Naive B cell (primary cell): ENCODE data around the gene SLC39A12. TPM values are rescaled to one million over a fixed set of nuclear protein-coding genes. Genes with fewer than 3 reads are reported as not detected.

Experiments
- ATAC-seq, 2 donors: fragments of 150-1000 bp; cut with Tn5 transposase; 2 replicates each; pipeline ENCODE4 v1.10.0; 2021; ENCODE audit warnings: low read depth in 2 of 2, mild to moderate bottlenecking in 2 of 2, moderate library complexity in 2 of 2
- DNase-seq: peaks from one replicate; pipeline ENCODE4 v3.0.0; 2022
- H3K27ac Mint-ChIP-seq, 6 donors: one replicate each; pipeline ENCODE4 v1.8.0; 2020 to 2022; ENCODE audit warnings: mild to moderate bottlenecking in 6 of 6, mixed read lengths in 6 of 6, moderate library complexity in 5 of 6, inconsistent platforms in 2 of 6
- H3K27me3 Mint-ChIP-seq, 3 donors: one replicate each; pipeline ENCODE4 v1.8.0; 2021 to 2022; ENCODE audit warnings: mixed read lengths in 3 of 3, mild to moderate bottlenecking in 1 of 3
- H3K36me3 Mint-ChIP-seq, 2 donors: one replicate each; pipeline ENCODE4 v1.8.0; 2020 to 2022; ENCODE audit warnings: mixed read lengths in 2 of 2, inconsistent platforms in 1 of 2, mild to moderate bottlenecking in 1 of 2
- H3K4me1 Mint-ChIP-seq, 3 donors: one replicate each; pipeline ENCODE4 v1.8.0; 2020 to 2022; ENCODE audit warnings: mixed read lengths in 3 of 3, inconsistent platforms in 1 of 3, mild to moderate bottlenecking in 1 of 3, moderate library complexity in 1 of 3
- H3K4me3 Mint-ChIP-seq, 8 donors: one replicate each; pipeline ENCODE4 v1.8.0; 2020 to 2022; ENCODE audit warnings: mild to moderate bottlenecking in 8 of 8, mixed read lengths in 8 of 8, moderate library complexity in 8 of 8, inconsistent platforms in 2 of 8
- H3K9me3 Mint-ChIP-seq, 7 donors: one replicate each; pipeline ENCODE4 v1.8.0; 2020 to 2022; ENCODE audit warnings: mixed read lengths in 7 of 7, mild to moderate bottlenecking in 5 of 7, inconsistent platforms in 2 of 7, moderate library complexity in 1 of 7
- polyA plus RNA-seq, 6 donors: library from polyadenylated mRNA; unstranded; fragments of 300-500 nt; fragmentation: Illumina TruSeq; gene quantifications; one replicate each; pipeline ENCODE4 v1.2.3, GENCODE V29; 2021; ENCODE audit warnings: low read depth in 6 of 6

SLC39A12 gene
- polyA plus RNA-seq, 6 donors from 2014 or later: not detected

- no peaks in the 10 kb centered on the region for H3K36me3 Mint-ChIP-seq
- peaks cover 0 to 16% (median 7%) of the 10 kb centered on the region in 3 donors for H3K27me3 Mint-ChIP-seq
- DNase-seq (no peak), ATAC-seq (no peak)
- no peak overlapping the region for H3K27ac Mint-ChIP-seq
- peaks cover 0 to 6% (median 0%) of the 10 kb centered on the region in 7 donors for H3K9me3 Mint-ChIP-seq
- H3K4me1 Mint-ChIP-seq: no peaks in the 10 kb centered on the region
- H3K4me3 Mint-ChIP-seq: no peak overlapping the region
These were observed 135.0 kb downstream of the SLC39A12 start for GRCh38 chr10:18086746-18087145.

- Mint-ChIP-seq H3K9me3 (peaks cover 0 to 6% (median 0%) of the 10 kb centered on the region in 7 donors), H3K27ac (no peak overlapping the region), H3K4me3 (no peak overlapping the region), H3K27me3 (peaks cover 0 to 16% (median 7%) of the 10 kb centered on the region in 3 donors), H3K4me1 (no peaks in the 10 kb centered on the region), H3K36me3 (no peaks in the 10 kb centered on the region)
- ATAC-seq: no peak
- DNase-seq: no peak
These were observed 135.6 kb downstream of the SLC39A12 start for GRCh38 chr10:18087355-18087754.

Other genes starting within 250 kb of the SLC39A12 start
- not detected for gene TMEM236, start 199.7 kb upstream of the SLC39A12 start, polyA plus RNA-seq
- gene MRC1, start 142.6 kb upstream of the SLC39A12 start, polyA plus RNA-seq: not detected
- under 1 TPM in 5 of 6 donors, not detected in 1; 0.16 to 0.73 (median 0.41) TPM for gene CACNB2, start 188.5 kb downstream of the SLC39A12 start, polyA plus RNA-seq